ENCODE data around the gene PUM1. TPM values are rescaled to one million over a fixed set of nuclear protein-coding genes. Genes with fewer than 3 reads are reported as not detected.
A peak's percentile ranks its signal among the peaks of the same experiment; 100 is the strongest.

PUM1 gene
- total RNA-seq, 1 donor from 2014 or later = 88.6 TPM

DNA sequence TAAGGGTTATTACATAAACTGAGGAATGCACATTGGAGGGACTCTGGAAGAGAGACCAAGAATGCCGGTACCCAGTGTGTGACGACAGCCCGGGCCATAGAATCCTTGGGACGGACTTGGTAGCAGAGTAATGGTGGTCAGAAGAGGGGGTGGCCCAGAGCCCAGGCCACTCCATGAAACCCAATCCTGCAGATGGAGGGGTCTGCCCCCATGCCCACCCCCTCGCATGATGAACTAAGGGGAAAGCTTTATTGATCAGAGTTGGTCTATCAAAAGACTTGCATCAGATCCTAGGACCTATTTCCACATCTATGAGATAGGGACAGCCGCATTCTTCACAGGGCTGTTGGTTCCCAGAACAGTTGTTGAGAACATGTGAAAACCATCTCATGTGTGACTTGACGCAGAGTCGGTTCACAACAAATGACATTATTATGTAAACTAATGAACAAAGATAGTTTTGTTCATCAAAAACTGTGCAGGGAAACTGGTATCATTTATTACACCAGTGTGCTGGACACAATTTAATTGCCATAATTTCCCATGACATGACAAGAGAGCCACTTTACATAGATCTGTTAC lies 135.5 kb downstream of the PUM1 start:
- H3K36me3 ChIP-seq = peaks cover 4 to 30% of the 10 kb centered on the region in 2 donors
- H3K27me3 ChIP-seq = no peaks in the 10 kb centered on the region
- no peak overlapping the region for H3K4me3 ChIP-seq
- DNase-seq (ENCODE audit: extremely low spot score in 2 of 2) = no peak
- TF ChIP-seq POLR2AphosphoS5 (IDR thresholded peaks at IDR 0.05; ENCODE audit: insufficient read depth in 1 of 2, low read depth in 1 of 2) (no peak), POLR2A (IDR thresholded peaks at IDR 0.05) (no peak)
- TF ChIP-seq, protein P1, sequence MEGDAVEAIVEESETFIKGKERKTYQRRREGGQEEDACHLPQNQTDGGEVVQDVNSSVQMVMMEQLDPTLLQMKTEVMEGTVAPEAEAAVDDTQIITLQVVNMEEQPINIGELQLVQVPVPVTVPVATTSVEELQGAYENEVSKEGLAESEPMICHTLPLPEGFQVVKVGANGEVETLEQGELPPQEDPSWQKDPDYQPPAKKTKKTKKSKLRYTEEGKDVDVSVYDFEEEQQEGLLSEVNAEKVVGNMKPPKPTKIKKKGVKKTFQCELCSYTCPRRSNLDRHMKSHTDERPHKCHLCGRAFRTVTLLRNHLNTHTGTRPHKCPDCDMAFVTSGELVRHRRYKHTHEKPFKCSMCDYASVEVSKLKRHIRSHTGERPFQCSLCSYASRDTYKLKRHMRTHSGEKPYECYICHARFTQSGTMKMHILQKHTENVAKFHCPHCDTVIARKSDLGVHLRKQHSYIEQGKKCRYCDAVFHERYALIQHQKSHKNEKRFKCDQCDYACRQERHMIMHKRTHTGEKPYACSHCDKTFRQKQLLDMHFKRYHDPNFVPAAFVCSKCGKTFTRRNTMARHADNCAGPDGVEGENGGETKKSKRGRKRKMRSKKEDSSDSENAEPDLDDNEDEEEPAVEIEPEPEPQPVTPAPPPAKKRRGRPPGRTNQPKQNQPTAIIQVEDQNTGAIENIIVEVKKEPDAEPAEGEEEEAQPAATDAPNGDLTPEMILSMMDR (IDR thresholded peaks at IDR 0.05) = no peak
- H3K9me3 ChIP-seq = no peaks in the 10 kb centered on the region
- intact Hi-C loops (cut with DNase I) = no loop called here
- peaks cover 4% of the 10 kb centered on the region for H3K4me1 ChIP-seq
- no peak overlapping the region for H3K27ac ChIP-seq

DNA sequence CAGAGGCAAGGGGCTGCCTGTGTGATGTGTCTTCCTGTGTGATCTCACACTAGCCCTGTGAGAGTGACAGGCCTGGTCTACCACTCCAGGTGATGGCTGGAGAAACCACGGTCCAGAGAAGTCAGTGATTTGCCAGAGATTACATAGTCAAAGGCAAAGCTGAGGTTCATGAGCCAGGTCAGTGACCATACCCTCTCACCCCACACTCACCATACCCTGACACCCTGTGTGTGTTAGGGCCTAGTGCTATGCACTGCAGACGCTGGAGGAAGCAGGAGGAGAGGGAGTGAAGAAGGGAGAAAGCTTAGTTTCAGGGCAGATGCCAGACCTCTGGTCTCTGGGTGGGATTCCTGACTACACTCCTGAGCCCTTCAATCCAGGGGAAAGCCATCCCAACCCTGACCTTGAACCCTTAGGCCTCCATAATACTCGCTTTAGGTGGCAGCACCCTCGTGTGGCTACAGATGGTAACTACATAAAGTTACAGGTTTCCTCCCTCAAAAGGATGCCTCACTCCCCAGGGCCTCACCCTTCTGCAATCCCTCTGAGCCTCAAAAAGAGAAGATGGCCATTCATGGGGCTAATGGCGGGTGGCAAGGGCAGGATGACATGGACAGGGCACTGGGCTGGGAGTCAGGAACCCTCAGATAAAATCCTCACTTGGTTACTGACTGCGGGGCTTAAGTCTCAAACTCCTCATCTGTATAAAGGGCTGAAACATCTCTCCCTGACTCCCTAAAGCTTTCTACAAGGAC lies 136.2 kb downstream of the PUM1 start:
- no peak for TF ChIP-seq POLR2A (IDR thresholded peaks at IDR 0.05)
- TF ChIP-seq, protein P1 (IDR thresholded peaks at IDR 0.05) = peak in 2 of 3 experiments; percentile 23 to 62
- Histone ChIP-seq H3K27ac (no peak overlapping the region), H3K9me3 (no peaks in the 10 kb centered on the region), H3K27me3 (no peaks in the 10 kb centered on the region), H3K4me1 (peaks cover 4% of the 10 kb centered on the region), H3K36me3 (peaks cover 4 to 25% of the 10 kb centered on the region in 2 donors), H3K4me3 (no peak overlapping the region)
- intact Hi-C loops (cut with DNase I) = no loop called here
- no peak for DNase-seq (ENCODE audit: extremely low spot score in 2 of 2)

DNA sequence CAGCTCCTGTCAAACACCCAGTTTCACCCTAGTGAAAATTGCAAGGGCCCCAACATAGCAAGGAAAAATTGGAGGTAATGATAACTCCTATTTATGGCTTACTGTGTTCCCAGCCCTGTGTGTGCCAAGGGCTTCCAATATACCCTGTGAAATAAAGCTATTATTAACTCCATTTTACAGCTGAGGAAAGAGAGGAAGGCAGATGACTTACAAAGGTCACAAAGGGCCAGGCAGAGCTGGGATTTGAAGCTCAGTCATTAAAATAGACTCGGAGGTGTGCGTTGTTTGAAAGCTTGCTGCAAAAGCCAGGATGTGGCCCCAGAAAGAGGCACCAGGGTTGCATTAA lies 136.8 kb downstream of the PUM1 start:
- H3K27ac ChIP-seq = no peak overlapping the region
- H3K4me3 ChIP-seq = no peak overlapping the region
- TF ChIP-seq POLR2A (IDR thresholded peaks at IDR 0.05) = no peak
- no peak for TF ChIP-seq POLR2AphosphoS5 (IDR thresholded peaks at IDR 0.05; ENCODE audit: insufficient read depth in 1 of 2, low read depth in 1 of 2)
- TF ChIP-seq, protein P1 (IDR thresholded peaks at IDR 0.05) = no peak
- peaks cover 4 to 25% of the 10 kb centered on the region in 2 donors for H3K36me3 ChIP-seq
- intact Hi-C loops (cut with DNase I) = no loop called here
- no peaks in the 10 kb centered on the region for H3K27me3 ChIP-seq
- peaks cover 4% of the 10 kb centered on the region for H3K4me1 ChIP-seq
- DNase-seq (ENCODE audit: extremely low spot score in 2 of 2) = no peak
- H3K9me3 ChIP-seq = no peaks in the 10 kb centered on the region

DNA sequence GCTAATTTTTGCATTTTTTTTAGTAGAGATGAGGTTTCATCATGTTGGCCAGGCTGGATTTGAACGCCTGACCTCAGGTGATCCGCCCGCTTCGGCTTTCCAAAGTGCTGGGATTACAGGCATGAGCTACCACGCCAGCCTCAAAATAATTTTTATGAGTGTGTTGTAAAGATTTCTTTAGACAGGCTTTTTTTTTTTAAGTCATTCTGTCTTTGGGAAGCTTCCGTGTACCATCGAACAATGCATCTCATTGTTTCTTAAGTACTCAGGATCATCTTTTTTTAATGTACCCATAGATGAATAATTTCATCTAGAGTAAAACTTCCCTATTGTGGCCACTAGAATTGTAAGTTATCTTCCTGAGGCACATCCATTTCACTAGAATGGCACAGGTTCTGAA lies 137.3 kb downstream of the PUM1 start:
- Histone ChIP-seq H3K27ac (no peak overlapping the region), H3K9me3 (no peaks in the 10 kb centered on the region), H3K4me3 (no peak overlapping the region), H3K36me3 (peaks cover 4 to 19% of the 10 kb centered on the region in 2 donors), H3K4me1 (peaks cover 4% of the 10 kb centered on the region), H3K27me3 (no peaks in the 10 kb centered on the region)
- TF ChIP-seq POLR2AphosphoS5 (IDR thresholded peaks at IDR 0.05; ENCODE audit: insufficient read depth in 1 of 2, low read depth in 1 of 2) = no peak
- TF ChIP-seq POLR2A (IDR thresholded peaks at IDR 0.05) = no peak
- TF ChIP-seq, protein P1 (IDR thresholded peaks at IDR 0.05) = no peak
- intact Hi-C loops (cut with DNase I) = no loop called here
- DNase-seq (ENCODE audit: extremely low spot score in 2 of 2) = no peak

DNA sequence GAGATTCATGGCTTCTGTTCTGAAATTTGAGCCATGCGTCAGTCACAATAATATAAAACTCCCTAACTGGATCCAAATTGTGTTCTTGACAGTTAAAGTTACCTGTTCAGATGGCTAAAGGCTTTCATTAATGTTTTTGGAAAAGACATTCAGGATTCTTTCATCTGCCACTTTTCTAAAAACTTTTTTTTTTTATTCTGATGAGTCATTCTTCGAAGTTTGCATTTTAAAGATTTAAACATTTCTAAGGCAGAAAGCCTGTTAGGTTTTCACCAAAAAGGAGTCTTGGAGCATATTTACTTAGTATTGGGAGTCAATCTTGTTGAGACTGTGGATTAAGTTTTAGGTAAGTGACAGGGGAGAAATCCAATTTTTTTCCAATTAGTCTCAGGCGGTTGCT lies 138.1 kb downstream of the PUM1 start:
- Histone ChIP-seq H3K27me3 (no peaks in the 10 kb centered on the region), H3K4me3 (no peak overlapping the region), H3K9me3 (no peaks in the 10 kb centered on the region), H3K4me1 (peaks cover 4% of the 10 kb centered on the region), H3K27ac (no peak overlapping the region), H3K36me3 (peaks cover 0 to 12% of the 10 kb centered on the region in 2 donors)
- no peak for DNase-seq (ENCODE audit: extremely low spot score in 2 of 2)
- intact Hi-C loops (cut with DNase I) = no loop called here
- TF ChIP-seq POLR2AphosphoS5 (IDR thresholded peaks at IDR 0.05; ENCODE audit: insufficient read depth in 1 of 2, low read depth in 1 of 2) (no peak), POLR2A (IDR thresholded peaks at IDR 0.05) (no peak)
- TF ChIP-seq, protein P1 (IDR thresholded peaks at IDR 0.05) = no peak

Measured in vagina (tissue), 2 donors.